A549 (cell line): ENCODE data around the gene GINS2. TPM values are rescaled to one million over a fixed set of nuclear protein-coding genes. Genes with fewer than 3 reads are reported as not detected.
A peak's percentile ranks its signal among the peaks of the same experiment; 100 is the strongest.

Experiments used
- ATAC-seq, 2 experiments: fragments of 200-7000 bp in 1 of 2; fragments of >200 bp in 1 of 2; cut with Nextera tagmentation in 1 of 2; cut with Tn5 transposase in 1 of 2; 3 replicates each; pipeline versions ENCODE4 v1.8.0 to v1.9.1; 2018 to 2020; ENCODE audit warnings: mild to moderate bottlenecking in 1 of 2, moderate library complexity in 1 of 2
- CTCF ChIA-PET: fragments of 300-600 bp; sonication (Branson Sonifier 250); formaldehyde crosslinking; extraction: SDS; loops from one replicate; lab custom pipeline; 2021; ENCODE audit warnings: antibody characterized with exemption, inconsistent platforms; lab: Yijun Ruan, JAX
- POLR2A ChIA-PET: fragments of 350-600 bp; formaldehyde crosslinking; extraction: SDS; loops from one replicate; lab custom pipeline; 2021; ENCODE audit warnings: antibody characterized with exemption, inconsistent platforms; lab: Yijun Ruan, JAX
- DNase-seq, 2 experiments: peaks; one replicate each; pipeline versions ENCODE4 v3.0.0 to v3.0.0-alpha.2; 2011 to 2016; ENCODE audit warnings: low read depth in 1 of 2, low spot score in 1 of 2
- FAIRE-seq: peaks from 2 replicates; lab custom pipeline; 2011; peaks lifted over from hg19 to GRCh38; lab: Jason Lieb, UNC
- H3K27ac ChIP-seq, 2 experiments: fragments of >200 bp; sonication (Bioruptor Twin); formaldehyde crosslinking; 3 replicates each; pipeline ENCODE4 v1.5.1; 2016 to 2017
- H3K4me1 ChIP-seq: fragments of >200 bp; sonication (Bioruptor Twin); formaldehyde crosslinking; 3 replicates; pipeline ENCODE4 v1.6.1; 2016
- H3K4me2 ChIP-seq: fragments of >200 bp; sonication (Bioruptor Twin); formaldehyde crosslinking; 3 replicates; pipeline ENCODE4 v1.6.1; 2016
- H3K4me3 ChIP-seq: fragments of >200 bp; sonication (Bioruptor Twin); formaldehyde crosslinking; 3 replicates; pipeline ENCODE4 v1.5.1; 2016
- H3K9me3 ChIP-seq: fragments of >200 bp; sonication (Bioruptor Twin); formaldehyde crosslinking; 3 replicates; pipeline ENCODE4 v1.6.1; 2016
- ATOH8 ChIP-seq: fragments of 250-450 bp; sonication (Bioruptor Pico); IDR thresholded peaks from 2 replicates; pipeline ENCODE4 v1.5.0; 2020; ENCODE audit warnings: low read depth, mild to moderate bottlenecking, moderate library complexity
- CHD2 ChIP-seq: fragments of 150-350 bp; IDR thresholded peaks from 2 replicates; pipeline ENCODE4 v1.6.1; 2014; ENCODE audit warnings: low read length; ENCODE audit not compliant: partially characterized antibody
- CHD4 ChIP-seq: fragments of 200-600 bp; sonication (generic); IDR thresholded peaks from 2 replicates; pipeline ENCODE4 v1.6.1; 2016; ENCODE audit warnings: antibody characterized with exemption, mild to moderate bottlenecking, borderline replicate concordance
- CTCF ChIP-seq: fragments of >200 bp; sonication (Bioruptor Twin); formaldehyde crosslinking; IDR thresholded peaks from 3 replicates; pipeline ENCODE4 v1.5.1; 2016
- E2F6 ChIP-seq: IDR thresholded peaks from 2 replicates; pipeline ENCODE4 v1.6.1; 2012; ENCODE audit warnings: low read depth, borderline replicate concordance
- EHF ChIP-seq: fragments of 250-450 bp; sonication (Bioruptor Pico); IDR thresholded peaks from 2 replicates; pipeline ENCODE4 v1.5.0; 2020; ENCODE audit warnings: mild to moderate bottlenecking
- ESRRA ChIP-seq: fragments of 150-350 bp; IDR thresholded peaks from 2 replicates; pipeline ENCODE4 v1.6.1; 2014; ENCODE audit warnings: mild to moderate bottlenecking, low read length, borderline replicate concordance
- FOSB ChIP-seq: fragments of 250-450 bp; sonication (Bioruptor Pico); IDR thresholded peaks from 2 replicates; pipeline ENCODE4 v1.5.0; 2020; ENCODE audit warnings: mild to moderate bottlenecking, moderate library complexity
- HES2 ChIP-seq: fragments of >200 bp; sonication (Bioruptor Twin); formaldehyde crosslinking; IDR thresholded peaks from 2 replicates; pipeline ENCODE4 v1.6.1; 2016
- HOXA7 ChIP-seq: fragments of 250-450 bp; sonication (Bioruptor Pico); IDR thresholded peaks from 2 replicates; pipeline ENCODE4 v1.5.0; 2020; ENCODE audit warnings: mild to moderate bottlenecking, moderate library complexity
- MAZ ChIP-seq: fragments of 150-350 bp; IDR thresholded peaks from 2 replicates; pipeline ENCODE4 v1.6.1; 2014; ENCODE audit warnings: antibody characterized with exemption, low read depth, low read length, borderline replicate concordance
- RAD21 ChIP-seq, 2 experiments: fragments of >200 bp in 1 of 2; sonication (Bioruptor Twin) in 1 of 2; formaldehyde crosslinking in 1 of 2; IDR thresholded peaks in 1 of 2; conservative IDR thresholded peaks in 1 of 2; 2 replicates in 1 of 2; 3 replicates in 1 of 2; pipeline ENCODE4 v1.6.1; 2012 to 2018; ENCODE audit warnings: inconsistent platforms in 1 of 2
- RARB ChIP-seq: fragments of 250-450 bp; sonication (Bioruptor Pico); IDR thresholded peaks from 2 replicates; pipeline ENCODE4 v1.8.0; 2021; ENCODE audit warnings: mild to moderate bottlenecking, moderate library complexity
- SREBF2 ChIP-seq: fragments of 450-650 bp; IDR thresholded peaks from 2 replicates; pipeline ENCODE4 v1.6.1; 2014; ENCODE audit warnings: mild to moderate bottlenecking, moderate library complexity
- TP53 ChIP-seq: fragments of 250-450 bp; sonication (Bioruptor Pico); IDR thresholded peaks from 2 replicates; pipeline ENCODE4 v1.5.0; 2021; ENCODE audit warnings: mild to moderate bottlenecking, moderate library complexity
- ZFP36 ChIP-seq: fragments of 450-650 bp; IDR thresholded peaks from 2 replicates; pipeline ENCODE4 v1.6.1; 2014; ENCODE audit warnings: borderline replicate concordance; ENCODE audit not compliant: partially characterized antibody
- ZNF302 ChIP-seq: fragments of 250-450 bp; sonication (Bioruptor Pico); IDR thresholded peaks from 2 replicates; pipeline ENCODE4 v1.9.0; 2021; ENCODE audit warnings: inconsistent platforms, mild to moderate bottlenecking, moderate library complexity
- ZSCAN20 ChIP-seq: fragments of 250-450 bp; sonication (Bioruptor Pico); IDR thresholded peaks from 2 replicates; pipeline ENCODE4 v1.8.0; 2022; ENCODE audit warnings: mild to moderate bottlenecking, moderate library complexity
- WGBS: methylation state at CpG from one replicate; pipeline ENCODE4 v1.1.6; 2017; ENCODE audit errors: missing lambda C conversion rate; 5-methylcytosine and 5-hydroxymethylcytosine counted together
- polyA plus RNA-seq, 4 experiments: library from polyadenylated mRNA; depleted of rRNA in 3 of 4; stranded (reverse); fragments of >200 nt; fragmentation: RNase III in 1 of 4; extraction: RNeasy Plus Mini Kit Qiagen cat#74134 plus additional on column Dnase treatment in 1 of 4; gene quantifications; 2 replicates in 3 of 4; 3 replicates in 1 of 4; pipeline ENCODE4 v1.2.3, GENCODE V29; 2011 to 2017

The GINS2 gene
- polyA plus RNA-seq, 2 of the 4 experiments (the other 2 are of a cell fraction), result 25.4 to 28.7 TPM

- FAIRE-seq (no peak), ATAC-seq (no peak), DNase-seq (no peak)
- Histone ChIP-seq H3K27ac (no peak overlapping the region), H3K4me1 (no peaks in the 10 kb centered on the region), H3K9me3 (no peaks in the 10 kb centered on the region), H3K4me2 (no peak overlapping the region), H3K4me3 (no peak overlapping the region)
- 89% methylated on average over 8 of the region's 8 CpGs for WGBS
- ChIA-PET CTCF (interaction anchor here (0.6 to 12.4 kb wide), 9 partner anchors 9 to 335 kb away, joined by 3 to 128 read pairs (median 3); no protein-coding TSS in a partner anchor), POLR2A (interaction anchor here (0.6 kb wide), 1 partner anchor 1637 kb away, joined by 4 read pairs; no protein-coding TSS in a partner anchor)
- TF ChIP-seq FOSB (CRISPR knock-in tag) (no peak), CHD2 (no peak), E2F6 (no peak), RARB (no peak), HOXA7 (CRISPR knock-in tag) (no peak), MAZ (no peak), RAD21 (conservative IDR thresholded peaks at IDR 0.05 in 1 of 2, IDR thresholded peaks at IDR 0.05 in 1 of 2) (no peak), ZSCAN20 (CRISPR knock-in tag) (no peak), EHF (no peak), ZNF302 (CRISPR knock-in tag) (no peak)
Measured at GRCh38 chr16:85681255-85681654, 7.5 kb downstream of the GINS2 start.

GRCh38 chr16:85680352-85680944 lies 8.3 kb downstream of the GINS2 start:
- WGBS, result 89% methylated on average over 6 of the region's 6 CpGs
- ChIA-PET CTCF (interaction anchor here (0.8 to 12.4 kb wide), 5 partner anchors 12 to 65 kb away, joined by 3 to 128 read pairs (median 3); no protein-coding TSS in a partner anchor), POLR2A (no interaction called here)
- Histone ChIP-seq H3K4me3 (no peak overlapping the region), H3K9me3 (no peaks in the 10 kb centered on the region), H3K4me2 (no peak overlapping the region), H3K4me1 (no peaks in the 10 kb centered on the region), H3K27ac (no peak overlapping the region)
- TF ChIP-seq CTCF (no peak), RAD21 (conservative IDR thresholded peaks at IDR 0.05 in 1 of 2, IDR thresholded peaks at IDR 0.05 in 1 of 2) (no peak)
- ATAC-seq (no peak), DNase-seq (no peak), FAIRE-seq (no peak)

GRCh38 chr16:85679870-85680269 lies 8.9 kb downstream of the GINS2 start:
- Histone ChIP-seq H3K4me3 (no peak overlapping the region), H3K27ac (no peak overlapping the region), H3K4me2 (no peak overlapping the region), H3K9me3 (no peaks in the 10 kb centered on the region), H3K4me1 (no peaks in the 10 kb centered on the region)
- WGBS, result 92% methylated on average over 6 of the region's 6 CpGs
- peak in 1 of 2 experiments; percentile 9; a peak in 1 of 6 replicates for ATAC-seq
- CTCF ChIA-PET, result interaction anchor here (10.7 to 12.4 kb wide), 2 partner anchors 21 to 40 kb away, joined by 96 to 128 read pairs; no protein-coding TSS in a partner anchor
- no peak for TF ChIP-seq ATOH8 (CRISPR knock-in tag)
- no peak for TF ChIP-seq CTCF
- TF ChIP-seq HES2, result no peak
- no peak for TF ChIP-seq ESRRA
- TF ChIP-seq ZFP36, result no peak
- TF ChIP-seq TP53 (CRISPR knock-in tag), result no peak
- TF ChIP-seq CHD4, result no peak
- TF ChIP-seq SREBF2, result no peak
- no peak for TF ChIP-seq RARB
- POLR2A ChIA-PET, result no interaction called here
- DNase-seq, result no peak
- FAIRE-seq, result no peak
